Motor neuron (in vitro differentiated cells): ENCODE measurements around the gene RALGAPA2. TPM values are rescaled to one million over a fixed set of nuclear protein-coding genes. Genes with fewer than 3 reads are reported as not detected.
"Not testable (repeated sequence)": the region's sequence is repeated elsewhere in the genome, so short reads cannot be mapped to it uniquely, and the experiment has no call there.

Experiments used
- ATAC-seq, 8 experiments: fragments of 200-7000 bp; cut with Tn5 transposase; replicated peaks in 6 of 8; 2 replicates each; pipeline ENCODE4 v1.8.0; 2021; ENCODE audit warnings: mild to moderate bottlenecking in 8 of 8, moderate library complexity in 8 of 8
- H3K27ac ChIP-seq, 2 donors: fragments of 250-450 bp; sonication (Bioruptor Pico); 2 replicates each; pipeline ENCODE4 v1.9.0; 2021; ENCODE audit warnings: antibody characterized with exemption in 2 of 2, mild to moderate bottlenecking in 2 of 2, moderate library complexity in 1 of 2
- H3K4me1 ChIP-seq, 2 donors: fragments of 250-450 bp; sonication (Bioruptor Pico); replicated peaks in 1 of 2; 2 replicates each; pipeline ENCODE4 v1.6.1; 2021; ENCODE audit warnings: antibody characterized with exemption in 2 of 2, mild to moderate bottlenecking in 2 of 2, moderate library complexity in 1 of 2
- H3K4me3 ChIP-seq, 5 donors: fragments of 250-450 bp; sonication (Bioruptor Pico); 2 replicates each; pipeline ENCODE4 v1.9.0; 2021; ENCODE audit warnings: antibody characterized with exemption in 5 of 5, mild to moderate bottlenecking in 5 of 5, moderate library complexity in 4 of 5
- WGBS, 10 experiments: fragments of 450-650 bp; shearing (Covaris generic); methylation state at CpG; one replicate each; pipeline ENCODE4 v1.0.0; 2022; 5-methylcytosine and 5-hydroxymethylcytosine counted together
- in situ Hi-C, 9 experiments: fragments of 400-800 bp; cut with MboI; loops; one replicate each; pipeline ENCODE4 v1.15.0; 2021; ENCODE audit warnings: low sequenced_read_pairs in 9 of 9, low pct_unique_long_range_greater_than_20kb in 2 of 9; ENCODE audit not compliant: unreplicated experiment in 9 of 9
- total RNA-seq, 8 experiments: library from RNA; unstranded; fragments of 300-600 nt; gene quantifications; 2 replicates each; pipeline versions ENCODE4 v1.2.3 to v1.2.4, GENCODE V29; 2022

The RALGAPA2 gene
- total RNA-seq, 8 experiments from 2014 or later = 10.7 to 67.4 (median 20.2) TPM

- H3K27ac ChIP-seq = peak overlapping the region; percentile 66 to 86
These were observed 349.0 kb downstream of the RALGAPA2 start for GRCh38 chr20:20363434-20363798.

GRCh38 chr20:20362774-20363433 lies 349.5 kb downstream of the RALGAPA2 start:
- in situ Hi-C loops = loop anchor here in 6 of 9 experiments (25.0 kb wide), 2 partner anchors 199 to 276 kb away; no protein-coding TSS in a partner anchor
- ATAC-seq = peak in 5 of 8 experiments; percentile 36 to 54 (median 50)
- H3K4me3 ChIP-seq = peak overlapping the region; percentile 18 to 35 (median 26)

More at GRCh38 chr20:20363434-20363798, 349.0 kb downstream of the RALGAPA2 start:
- H3K4me3 ChIP-seq = peak overlapping the region; percentile 15 to 35 (median 26)
- in situ Hi-C loops = loop anchor here in 6 of 9 experiments (25.0 kb wide), 2 partner anchors 199 to 276 kb away; no protein-coding TSS in a partner anchor
- H3K4me1 ChIP-seq = peaks cover 14 to 15% of the 10 kb centered on the region in 2 donors
- ATAC-seq = no peak
- WGBS, 10 experiments = 0% methylated on average over 5 of the region's 15 CpGs; no CpG with 5 or more reads in 9 of the 10 experiments

GRCh38 chr20:20360464-20360863 lies 352.0 kb downstream of the RALGAPA2 start:
- H3K4me3 ChIP-seq = no peak overlapping the region
- no peak overlapping the region for H3K27ac ChIP-seq
- in situ Hi-C loops = loop anchor here in 6 of 9 experiments (25.0 kb wide), 2 partner anchors 202 to 273 kb away; no protein-coding TSS in a partner anchor
- H3K4me1 ChIP-seq = peaks cover 10 to 14% of the 10 kb centered on the region in 2 donors
- peak in 7 of 8 experiments; percentile 14 to 92 (median 41) for ATAC-seq
- WGBS, 10 experiments = 0 to 15% (median 7%) methylated on average over 1 to 6 of the region's 6 CpGs; no CpG with 5 or more reads in 1 of the 10 experiments

More at GRCh38 chr20:20362774-20363433, 349.5 kb downstream of the RALGAPA2 start:
- peaks cover 14 to 15% of the 10 kb centered on the region in 2 donors for H3K4me1 ChIP-seq
- peak overlapping the region; percentile 66 to 86 for H3K27ac ChIP-seq
- 0% methylated on average over 3 to 8 of the region's 17 CpGs; no CpG with 5 or more reads in 6 of the 10 experiments for WGBS, 10 experiments

- 61 to 100% (median 82%) methylated on average over 2 to 6 of the region's 6 CpGs; no CpG with 5 or more reads in 1 of the 10 experiments for WGBS, 10 experiments
- H3K27ac ChIP-seq = no peak overlapping the region
- H3K4me1 ChIP-seq = peaks cover 10 to 14% of the 10 kb centered on the region in 2 donors
- in situ Hi-C loops = loop anchor here in 6 of 9 experiments (25.0 kb wide), 2 partner anchors 203 to 272 kb away; no protein-coding TSS in a partner anchor
- no peak for ATAC-seq
- H3K4me3 ChIP-seq = no peak overlapping the region
These were observed 352.8 kb downstream of the RALGAPA2 start for GRCh38 chr20:20359628-20360027.

GRCh38 chr20:20358801-20359200 lies 353.6 kb downstream of the RALGAPA2 start:
- in situ Hi-C loops = loop anchor here in 6 of 9 experiments (25.0 kb wide), 2 partner anchors 204 to 272 kb away; no protein-coding TSS in a partner anchor
- Histone ChIP-seq H3K4me3 (no peak overlapping the region), H3K4me1 (peaks cover 10 to 11% of the 10 kb centered on the region in 2 donors), H3K27ac (no peak overlapping the region)
- ATAC-seq = no peak

- not testable (repeated sequence) for H3K4me1 ChIP-seq, H3K4me3 ChIP-seq, H3K27ac ChIP-seq, ATAC-seq
- in situ Hi-C loops = loop anchor here in 6 of 9 experiments (25.0 kb wide), 2 partner anchors 207 to 268 kb away; no protein-coding TSS in a partner anchor
These were observed 356.9 kb downstream of the RALGAPA2 start for GRCh38 chr20:20355503-20355902.

GRCh38 chr20:20353576-20353975 lies 358.9 kb downstream of the RALGAPA2 start:
- ATAC-seq = peak in 2 of 8 experiments; percentile 20 to 29
- Histone ChIP-seq H3K4me3 (no peak overlapping the region), H3K27ac (no peak overlapping the region), H3K4me1 (no peaks in the 10 kb centered on the region)
- in situ Hi-C loops = loop anchor here in 6 of 9 experiments (25.0 kb wide), 2 partner anchors 209 to 266 kb away; no protein-coding TSS in a partner anchor
- WGBS, 10 experiments = 0 to 93% (median 53%) methylated on average over 1 to 3 of the region's 3 CpGs

GRCh38 chr20:20344476-20344875 lies 368.0 kb downstream of the RALGAPA2 start:
- H3K4me3 ChIP-seq = no peak overlapping the region
- no peak for ATAC-seq
- in situ Hi-C loops = no loop called here
- no peak overlapping the region for H3K27ac ChIP-seq
- 11 to 92% (median 81%) methylated on average over 1 to 4 of the region's 4 CpGs; no CpG with 5 or more reads in 1 of the 10 experiments for WGBS, 10 experiments
- peaks cover 0 to 8% of the 10 kb centered on the region in 2 donors for H3K4me1 ChIP-seq

GRCh38 chr20:20343932-20344331 lies 368.5 kb downstream of the RALGAPA2 start:
- in situ Hi-C loops = no loop called here
- 36 to 100% (median 81%) methylated on average over 1 to 7 of the region's 7 CpGs; no CpG with 5 or more reads in 2 of the 10 experiments for WGBS, 10 experiments
- H3K4me3 ChIP-seq = no peak overlapping the region
- peaks cover 0 to 8% of the 10 kb centered on the region in 2 donors for H3K4me1 ChIP-seq
- H3K27ac ChIP-seq = no peak overlapping the region
- no peak for ATAC-seq
